OCI-LY7 (cell line): ENCODE data around the gene FAM118A. TPM values are rescaled to one million over a fixed set of nuclear protein-coding genes. Genes with fewer than 3 reads are reported as not detected.
"Not testable (repeated sequence)": the region's sequence is repeated elsewhere in the genome, so short reads cannot be mapped to it uniquely, and the experiment has no call there.

Source experiments
- BruUV-seq: library from RNA; stranded (reverse); fragments of 400-500 nt; replicated peaks from 2 replicates; lab custom pipeline; 2021; lab: Mats Ljungman, UMichigan
- CTCF ChIA-PET: fragments of 300-600 bp; sonication (Branson Sonifier 250); formaldehyde crosslinking; loops from one replicate; lab custom pipeline; 2022; ENCODE audit warnings: antibody characterized with exemption; ENCODE audit not compliant: unreplicated experiment; lab: Charles Lee
- POLR2A ChIA-PET: fragments of 300-600 bp; sonication (Branson Sonifier 250); formaldehyde crosslinking; loops from one replicate; lab custom pipeline; 2022; ENCODE audit warnings: antibody characterized with exemption; lab: Charles Lee
- DNase-seq: peaks from one replicate; pipeline ENCODE4 v3.0.0-alpha.2; 2015; ENCODE audit warnings: low spot score
- H2AFZ ChIP-seq: fragments of 200-600 bp; sonication (generic), shearing (Covaris generic); 2 replicates; pipeline ENCODE4 v1.6.1; 2014; ENCODE audit warnings: mild to moderate bottlenecking, antibody characterized with exemption, low read length, moderate library complexity
- H3K27ac ChIP-seq: fragments of 200-600 bp; sonication (generic); 2 replicates; pipeline ENCODE4 v1.5.1; 2014; ENCODE audit warnings: mixed run types, low read depth, mild to moderate bottlenecking, moderate library complexity, low read length, inconsistent platforms; ENCODE audit not compliant: poor library complexity, severe bottlenecking
- H3K36me3 ChIP-seq: fragments of 200-600 bp; sonication (generic); 2 replicates; pipeline ENCODE4 v1.6.1; 2014; ENCODE audit warnings: mild to moderate bottlenecking, antibody characterized with exemption, low read length, moderate library complexity, mixed read lengths; ENCODE audit not compliant: insufficient read depth
- H3K4me1 ChIP-seq: fragments of 200-600 bp; sonication (generic); 2 replicates; pipeline ENCODE4 v1.5.1; 2014; ENCODE audit warnings: mild to moderate bottlenecking, low read length; ENCODE audit not compliant: insufficient read depth, poor library complexity, severe bottlenecking
- H3K4me2 ChIP-seq: fragments of 200-600 bp; sonication (generic); 2 replicates; pipeline ENCODE4 v1.6.1; 2014; ENCODE audit warnings: mild to moderate bottlenecking, low read length
- H3K4me3 ChIP-seq: fragments of 200-600 bp; sonication (generic); 2 replicates; pipeline ENCODE4 v1.5.1; 2014; ENCODE audit warnings: mild to moderate bottlenecking, low read depth, low read length; ENCODE audit not compliant: poor library complexity, severe bottlenecking
- H3K79me2 ChIP-seq: fragments of 200-600 bp; sonication (generic); 2 replicates; pipeline ENCODE4 v1.6.1; 2016; ENCODE audit warnings: low read depth, mild to moderate bottlenecking, low read length, moderate library complexity, mixed read lengths; ENCODE audit not compliant: insufficient read depth
- H3K9me2 ChIP-seq: fragments of 200-600 bp; sonication (generic); 2 replicates; pipeline ENCODE4 v1.6.1; 2016; ENCODE audit warnings: mild to moderate bottlenecking, low read length, mixed read lengths; ENCODE audit not compliant: insufficient read depth
- H3K9me3 ChIP-seq: fragments of 200-600 bp; sonication (generic); 2 replicates; pipeline ENCODE4 v1.6.1; 2014; ENCODE audit warnings: mild to moderate bottlenecking, mixed run types, low read length, mixed read lengths
- H4K20me1 ChIP-seq: fragments of 200-600 bp; sonication (generic); 2 replicates; pipeline ENCODE4 v1.6.1; 2014; ENCODE audit warnings: mild to moderate bottlenecking, antibody characterized with exemption, low read length, moderate library complexity, mixed read lengths; ENCODE audit not compliant: insufficient read depth
- EZH2phosphoT487 ChIP-seq: fragments of 200-600 bp; sonication (generic); IDR thresholded peaks from 2 replicates; pipeline ENCODE4 v1.6.1; 2018; ENCODE audit warnings: low read depth, borderline replicate concordance, mild to moderate bottlenecking, mixed run types, antibody characterized with exemption, low read length, moderate library complexity, mixed read lengths
- intact Hi-C: fragments of 100-400 bp; cut with micrococcal nuclease; formaldehyde crosslinking; loops from one replicate; pipeline ENCODE4 v1.10.0; 2022; ENCODE audit not compliant: unreplicated experiment
- total RNA-seq, 2 experiments: library from RNA; depleted of rRNA in 1 of 2; stranded (reverse); fragments of >200 nt in 1 of 2; shearing (Covaris generic) in 1 of 2; gene quantifications; 2 replicates each; pipeline ENCODE4 v1.2.3, GENCODE V29; 2014 to 2022
- TF ChIP-seq, protein P1 (sequence below): fragments of 200-600 bp; sonication (generic); conservative IDR thresholded peaks from 2 replicates; pipeline ENCODE4 v1.5.1; 2014; ENCODE audit warnings: mild to moderate bottlenecking, antibody characterized with exemption, low read length, moderate library complexity, mixed read lengths

FAM118A gene
- total RNA-seq, 2 experiments from 2014 or later, result 27.6 to 41.5 TPM

- H3K27ac ChIP-seq, result no peak overlapping the region
- no peaks in the 10 kb centered on the region for H3K9me3 ChIP-seq
- ChIA-PET POLR2A (no interaction called here), CTCF (no interaction called here)
- no peaks in the 10 kb centered on the region for H3K4me1 ChIP-seq
- no peak overlapping the region for H2AFZ ChIP-seq
- no peak overlapping the region for H3K4me3 ChIP-seq
- DNase-seq, result no peak
- no TSS peak for BruUV-seq
- no peaks in the 10 kb centered on the region for H3K79me2 ChIP-seq
- intact Hi-C loops, result no loop called here
- no peaks in the 10 kb centered on the region for H3K36me3 ChIP-seq
- H3K4me2 ChIP-seq, result no peak overlapping the region
- H4K20me1 ChIP-seq, result no peaks in the 10 kb centered on the region
- no peaks in the 10 kb centered on the region for H3K9me2 ChIP-seq
- TF ChIP-seq EZH2phosphoT487, result no peak
- TF ChIP-seq, protein P1, sequence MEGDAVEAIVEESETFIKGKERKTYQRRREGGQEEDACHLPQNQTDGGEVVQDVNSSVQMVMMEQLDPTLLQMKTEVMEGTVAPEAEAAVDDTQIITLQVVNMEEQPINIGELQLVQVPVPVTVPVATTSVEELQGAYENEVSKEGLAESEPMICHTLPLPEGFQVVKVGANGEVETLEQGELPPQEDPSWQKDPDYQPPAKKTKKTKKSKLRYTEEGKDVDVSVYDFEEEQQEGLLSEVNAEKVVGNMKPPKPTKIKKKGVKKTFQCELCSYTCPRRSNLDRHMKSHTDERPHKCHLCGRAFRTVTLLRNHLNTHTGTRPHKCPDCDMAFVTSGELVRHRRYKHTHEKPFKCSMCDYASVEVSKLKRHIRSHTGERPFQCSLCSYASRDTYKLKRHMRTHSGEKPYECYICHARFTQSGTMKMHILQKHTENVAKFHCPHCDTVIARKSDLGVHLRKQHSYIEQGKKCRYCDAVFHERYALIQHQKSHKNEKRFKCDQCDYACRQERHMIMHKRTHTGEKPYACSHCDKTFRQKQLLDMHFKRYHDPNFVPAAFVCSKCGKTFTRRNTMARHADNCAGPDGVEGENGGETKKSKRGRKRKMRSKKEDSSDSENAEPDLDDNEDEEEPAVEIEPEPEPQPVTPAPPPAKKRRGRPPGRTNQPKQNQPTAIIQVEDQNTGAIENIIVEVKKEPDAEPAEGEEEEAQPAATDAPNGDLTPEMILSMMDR, result no peak
Measured at GRCh38 chr22:45359627-45360026, 49.9 kb downstream of the FAM118A start.

- H3K4me1 ChIP-seq, result no peaks in the 10 kb centered on the region
- H3K9me2 ChIP-seq, result no peaks in the 10 kb centered on the region
- H3K36me3 ChIP-seq, result no peaks in the 10 kb centered on the region
- H3K79me2 ChIP-seq, result no peaks in the 10 kb centered on the region
- TF ChIP-seq, protein P1, result no peak
- TF ChIP-seq EZH2phosphoT487, result no peak
- POLR2A ChIA-PET, result no interaction called here
- no peaks in the 10 kb centered on the region for H4K20me1 ChIP-seq
- H3K4me3 ChIP-seq, result no peak overlapping the region
- intact Hi-C loops, result no loop called here
- no peak overlapping the region for H3K27ac ChIP-seq
- no TSS peak for BruUV-seq
- CTCF ChIA-PET, result no interaction called here
- H3K9me3 ChIP-seq, result peaks cover 9% of the 10 kb centered on the region
- no peak overlapping the region for H3K4me2 ChIP-seq
- no peak overlapping the region for H2AFZ ChIP-seq
- no peak for DNase-seq
Measured at GRCh38 chr22:45366713-45367112, 57.0 kb downstream of the FAM118A start.

DNA sequence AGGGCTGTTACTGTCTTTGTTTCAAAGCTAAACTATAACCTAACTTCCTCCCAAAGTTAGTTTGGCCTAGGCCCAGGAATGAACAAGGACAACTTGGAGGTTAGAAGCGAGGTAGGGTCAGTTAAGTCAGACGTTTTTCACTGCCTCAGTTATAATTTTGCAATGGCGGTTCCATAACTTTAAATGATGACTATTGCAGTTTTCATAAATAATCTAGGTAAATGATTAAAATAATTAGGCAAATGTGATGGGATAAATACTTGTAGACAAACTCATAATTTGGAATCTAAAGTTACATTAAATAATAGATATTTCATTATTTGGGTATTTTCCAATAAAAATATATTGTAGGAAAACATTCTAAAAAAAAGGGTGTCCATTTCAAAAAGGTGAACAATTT, 63.9 kb downstream of the FAM118A start:
- DNase-seq, H4K20me1 ChIP-seq, H3K79me2 ChIP-seq, H3K27ac ChIP-seq, H3K36me3 ChIP-seq, intact Hi-C loops, H3K4me2 ChIP-seq, H3K9me3 ChIP-seq, H3K4me1 ChIP-seq, H3K9me2 ChIP-seq, H3K4me3 ChIP-seq, H2AFZ ChIP-seq, BruUV-seq: not testable (repeated sequence)
- ChIA-PET POLR2A (interaction anchor here (0.6 kb wide), 1 partner anchor 594 kb away, joined by 6 read pairs; no protein-coding TSS in a partner anchor), CTCF (interaction anchor here (0.6 kb wide), 1 partner anchor 16 kb away, joined by 4 read pairs; no protein-coding TSS in a partner anchor)
